ENCODE data around the gene DNAJC18. TPM values are rescaled to one million over a fixed set of nuclear protein-coding genes. Genes with fewer than 3 reads are reported as not detected.

DNAJC18 gene
- total and polyA plus RNA-seq, 12 donors = 4.9 to 16.2 (median 8.8) TPM

DNA sequence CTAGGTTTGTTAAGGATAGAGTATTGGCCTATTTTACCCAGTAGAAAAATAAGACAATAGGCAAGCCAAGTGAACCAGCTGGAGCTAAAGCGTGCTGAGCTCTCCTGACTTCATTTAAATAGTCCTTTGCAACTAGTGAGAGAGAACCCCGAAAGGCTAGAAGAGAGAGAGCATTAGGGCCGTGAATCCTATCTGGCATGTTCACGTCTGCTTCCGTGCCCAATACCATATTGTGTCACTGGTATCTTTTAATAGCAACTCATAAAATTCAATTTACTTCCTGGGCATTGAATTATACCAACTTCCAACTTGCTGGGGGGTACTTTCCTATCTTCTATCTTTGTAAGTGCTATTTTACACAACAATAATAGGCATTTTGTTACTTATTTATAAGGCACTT lies 13.8 kb downstream of the DNAJC18 start:
- TF ChIP-seq CTCF (IDR thresholded peaks at IDR 0.05) = no peak
- no peak for TF ChIP-seq POLR2A (IDR thresholded peaks at IDR 0.05)
- 65 to 89% (median 84%) methylated on average over 5 of the region's 5 CpGs for WGBS, 4 donors
- Histone ChIP-seq H3K27ac (peak overlapping the region in 1 of 5 donors; percentile 11), H3K27me3 (no peaks in the 10 kb centered on the region), H3K9me3 (replicated peaks in 1 of 3) (no peaks in the 10 kb centered on the region), H3K4me3 (no peak overlapping the region), H3K36me3 (replicated peaks in 1 of 2) (peaks cover 0 to 21% of the 10 kb centered on the region in 2 donors), H3K4me1 (replicated peaks in 1 of 2) (no peaks in the 10 kb centered on the region)
- peak in 1 of 7 donors; percentile 47 for DNase-seq
- intact Hi-C loops (cut with DNase I) = loop anchor here in 1 of 2 donors (10.0 kb wide), 1 partner anchor 339 kb away; no protein-coding TSS in a partner anchor

DNA sequence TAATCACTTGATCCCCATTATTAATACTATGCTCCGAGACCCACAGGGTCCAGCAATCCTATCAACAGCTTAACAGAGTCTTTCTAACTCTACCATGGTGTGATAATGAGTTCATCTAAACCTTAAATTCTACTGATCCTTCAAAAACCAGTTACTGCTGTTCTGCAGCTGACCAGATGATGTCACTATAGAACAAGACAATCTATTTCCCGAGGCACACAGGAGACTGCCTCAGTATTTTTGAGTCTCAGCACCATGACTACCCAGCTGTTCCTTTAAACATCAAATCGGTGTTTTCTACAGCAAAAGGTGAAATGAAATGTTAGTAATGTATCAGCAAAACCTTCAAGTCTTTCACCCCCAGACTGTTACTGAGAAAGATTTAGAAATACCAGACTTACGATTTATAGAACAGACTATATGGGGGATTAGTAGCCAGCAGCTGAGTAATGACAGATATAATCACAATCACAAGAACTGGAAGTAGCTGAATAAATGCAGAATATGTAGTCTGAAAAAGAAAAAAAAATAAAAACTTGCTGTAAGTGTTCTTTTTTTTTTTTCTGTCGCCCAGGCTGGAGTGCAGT lies 16.9 kb downstream of the DNAJC18 start:
- Histone ChIP-seq H3K4me1 (replicated peaks in 1 of 2) (peaks cover 0 to 5% of the 10 kb centered on the region in 2 donors), H3K27ac (no peak overlapping the region), H3K36me3 (replicated peaks in 1 of 2) (peaks cover 0 to 36% of the 10 kb centered on the region in 2 donors), H3K27me3 (no peaks in the 10 kb centered on the region), H3K9me3 (replicated peaks in 1 of 3) (no peaks in the 10 kb centered on the region), H3K4me3 (no peak overlapping the region)
- intact Hi-C loops (cut with DNase I) = loop anchor here (5.0 to 10.0 kb wide), 3 partner anchors 90 to 345 kb away; no protein-coding TSS in a partner anchor
- DNase-seq = peak in 6 of 7 donors; percentile 51 to 72 (median 59)
- peak; percentile 47 to 91 (median 78) for TF ChIP-seq CTCF (IDR thresholded peaks at IDR 0.05)
- TF ChIP-seq POLR2A (IDR thresholded peaks at IDR 0.05) = no peak
- WGBS, 4 donors = 40 to 42% (median 40%) methylated on average over 5 of the region's 5 CpGs

- 79 to 83% (median 81%) methylated on average over 9 of the region's 9 CpGs for WGBS, 4 donors
- TF ChIP-seq CTCF (IDR thresholded peaks at IDR 0.05) (no peak), POLR2A (IDR thresholded peaks at IDR 0.05) (no peak)
- Histone ChIP-seq H3K4me3 (no peak overlapping the region), H3K9me3 (replicated peaks in 1 of 3) (no peaks in the 10 kb centered on the region), H3K27ac (no peak overlapping the region), H3K4me1 (replicated peaks in 1 of 2) (peaks cover 15 to 32% of the 10 kb centered on the region in 2 donors), H3K27me3 (no peaks in the 10 kb centered on the region), H3K36me3 (replicated peaks in 1 of 2) (peaks cover 0 to 19% of the 10 kb centered on the region in 2 donors)
- no peak for DNase-seq
- intact Hi-C loops (cut with DNase I) = loop anchor here (5.0 to 10.0 kb wide), 3 partner anchors 93 to 348 kb away; no protein-coding TSS in a partner anchor
These were observed 19.8 kb downstream of the DNAJC18 start for GRCh38 chr5:139419226-139420192.

GRCh38 chr5:139418793-139419192 lies 20.5 kb downstream of the DNAJC18 start:
- Histone ChIP-seq H3K9me3 (replicated peaks in 1 of 3) (no peaks in the 10 kb centered on the region), H3K36me3 (replicated peaks in 1 of 2) (peaks cover 0 to 19% of the 10 kb centered on the region in 2 donors), H3K27me3 (no peaks in the 10 kb centered on the region), H3K4me1 (replicated peaks in 1 of 2) (peaks cover 21 to 39% of the 10 kb centered on the region in 2 donors), H3K27ac (no peak overlapping the region), H3K4me3 (no peak overlapping the region)
- intact Hi-C loops (cut with DNase I) = no loop called here
- TF ChIP-seq POLR2A (IDR thresholded peaks at IDR 0.05) (no peak), CTCF (IDR thresholded peaks at IDR 0.05) (no peak)
- WGBS, 4 donors = 89 to 96% (median 91%) methylated on average over 1 of the region's 1 CpG
- DNase-seq = no peak
